Middle frontal gyrus (tissue), 1 donor: Measurements from ENCODE around the gene TNK2.
"Not testable (repeated sequence)": the region's sequence is repeated elsewhere in the genome, so short reads cannot be mapped to it uniquely, and the experiment has no call there.

Source experiments
- DNase-seq: peaks from one replicate; pipeline ENCODE4 v3.0.0-alpha.2; 2015; ENCODE audit warnings: low spot score; ENCODE audit errors: extremely low spot score

TNK2 gene

GRCh38 chr3:195824425-195825190 lies 83.7 kb downstream of the TNK2 start:
- DNase-seq: not testable (repeated sequence)

GRCh38 chr3:195823999-195824398 lies 84.4 kb downstream of the TNK2 start:
- DNase-seq: no peak

- no peak for DNase-seq
Measured at GRCh38 chr3:195823280-195823679, 85.1 kb downstream of the TNK2 start.

- no peak for DNase-seq
Measured at GRCh38 chr3:195822131-195822696, 86.1 kb downstream of the TNK2 start.

GRCh38 chr3:195821403-195822130 lies 86.8 kb downstream of the TNK2 start:
- no peak for DNase-seq

GRCh38 chr3:195820901-195821300 lies 87.5 kb downstream of the TNK2 start:
- DNase-seq: no peak

- no peak for DNase-seq
Measured at GRCh38 chr3:195820186-195820585, 88.2 kb downstream of the TNK2 start.

- DNase-seq: no peak
Measured at GRCh38 chr3:195818301-195818700, 90.0 kb downstream of the TNK2 start.

- no peak for DNase-seq
Measured at GRCh38 chr3:195817578-195818135, 90.7 kb downstream of the TNK2 start.

GRCh38 chr3:195816276-195816913 lies 92.0 kb downstream of the TNK2 start:
- DNase-seq: not testable (repeated sequence)

GRCh38 chr3:195815169-195815771 lies 93.1 kb downstream of the TNK2 start:
- DNase-seq: no peak

GRCh38 chr3:195813916-195814640 lies 94.3 kb downstream of the TNK2 start:
- DNase-seq: no peak
